ENCODE measurements around the gene GSN. TPM values are rescaled to one million over a fixed set of nuclear protein-coding genes. Genes with fewer than 3 reads are reported as not detected.
"Not testable (repeated sequence)": the region's sequence is repeated elsewhere in the genome, so short reads cannot be mapped to it uniquely, and the experiment has no call there.

The GSN gene
- total RNA-seq, 4 donors from 2014 or later, result 628 to 986 (median 782) TPM

GRCh38 chr9:121288673-121289025 is 20.7 kb downstream of the GSN start:
- in situ Hi-C loops (cut with MboI; ENCODE audit: low pct_ligation_motif_present in 1 of 4, low pct_unique_long_range_greater_than_20kb in 1 of 4, low sequenced_read_pairs in 3 of 4) (no loop called here), intact Hi-C loops (cut with DNase I; ENCODE audit: low total_unique reads) (no loop called here)
- WGBS, 2 donors (ENCODE audit: low coverage in 1 of 2), result 47 to 54% methylated on average over 3 to 4 of the region's 4 CpGs
- peak overlapping the region; percentile 95 to 98 (median 96) for H3K27ac ChIP-seq
- peak in 1 of 3 donors; percentile 72 for TF ChIP-seq POLR2AphosphoS5 (IDR thresholded peaks at IDR 0.05)
- no peak for TF ChIP-seq EP300 (IDR thresholded peaks at IDR 0.05; ENCODE audit: low read depth)
- TF ChIP-seq CTCF (IDR thresholded peaks at IDR 0.05), result no peak
- H3K4me3 ChIP-seq, result no peak overlapping the region
- DNase-seq, result no peak
- no peaks in the 10 kb centered on the region for H3K36me3 ChIP-seq
- no peaks in the 10 kb centered on the region for H3K27me3 ChIP-seq
- no peaks in the 10 kb centered on the region for H3K9me3 ChIP-seq
- peaks cover 66 to 85% (median 79%) of the 10 kb centered on the region in 4 donors for H3K4me1 ChIP-seq

- Histone ChIP-seq H3K27ac (peak overlapping the region; percentile 95 to 98 (median 96)), H3K27me3 (no peaks in the 10 kb centered on the region), H3K36me3 (no peaks in the 10 kb centered on the region), H3K4me1 (peaks cover 67 to 85% (median 79%) of the 10 kb centered on the region in 4 donors), H3K4me3 (no peak overlapping the region), H3K9me3 (no peaks in the 10 kb centered on the region)
- in situ Hi-C loops (cut with MboI; ENCODE audit: low pct_ligation_motif_present in 1 of 4, low pct_unique_long_range_greater_than_20kb in 1 of 4, low sequenced_read_pairs in 3 of 4), result no loop called here
- peak; percentile 65 for DNase-seq
- intact Hi-C loops (cut with DNase I; ENCODE audit: low total_unique reads), result no loop called here
- TF ChIP-seq POLR2AphosphoS5 (IDR thresholded peaks at IDR 0.05), result peak; percentile 72 to 80 (median 78)
- TF ChIP-seq POLR2A (IDR thresholded peaks at IDR 0.05), result peak; percentile 56
- TF ChIP-seq EP300 (IDR thresholded peaks at IDR 0.05; ENCODE audit: low read depth), result no peak
- no peak for TF ChIP-seq CTCF (IDR thresholded peaks at IDR 0.05)
- 25 to 40% methylated on average over 1 to 10 of the region's 10 CpGs for WGBS, 2 donors (ENCODE audit: low coverage in 1 of 2)
Measured at GRCh38 chr9:121289026-121289771, 21.2 kb downstream of the GSN start.

DNA sequence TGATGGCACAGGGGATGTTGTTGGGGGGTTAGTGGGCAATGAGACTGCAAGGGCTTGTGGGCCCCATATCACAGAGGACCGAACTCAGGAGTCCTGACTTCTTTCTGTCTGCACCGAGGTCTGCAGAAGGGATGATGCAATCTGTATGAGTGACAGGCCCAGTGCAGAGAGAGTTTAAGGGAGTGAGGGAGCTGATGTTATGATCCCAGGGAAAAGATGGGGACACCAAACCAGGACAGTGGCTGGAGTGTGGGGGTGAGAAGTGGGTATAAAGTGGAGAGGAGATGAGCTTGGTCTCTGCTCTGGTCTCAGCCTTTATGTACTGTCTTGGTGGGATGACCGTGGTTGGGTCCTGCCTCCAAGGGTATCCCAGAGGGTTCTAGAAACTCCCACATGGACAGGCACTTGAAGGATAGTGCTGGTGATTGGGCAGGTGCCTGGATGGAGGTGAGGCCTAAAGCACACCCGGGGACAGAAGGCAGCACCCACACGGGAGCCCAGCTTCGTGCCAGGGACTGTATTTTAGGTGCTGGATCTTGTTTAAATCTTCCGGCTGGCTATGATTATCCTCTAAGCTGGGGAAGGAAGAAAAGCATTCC is 21.9 kb downstream of the GSN start:
- H3K9me3 ChIP-seq, result no peaks in the 10 kb centered on the region
- DNase-seq, result no peak
- H3K27me3 ChIP-seq, result no peaks in the 10 kb centered on the region
- in situ Hi-C loops (cut with MboI; ENCODE audit: low pct_ligation_motif_present in 1 of 4, low pct_unique_long_range_greater_than_20kb in 1 of 4, low sequenced_read_pairs in 3 of 4) (no loop called here), intact Hi-C loops (cut with DNase I; ENCODE audit: low total_unique reads) (no loop called here)
- 61 to 80% methylated on average over 1 to 7 of the region's 7 CpGs for WGBS, 2 donors (ENCODE audit: low coverage in 1 of 2)
- no peaks in the 10 kb centered on the region for H3K36me3 ChIP-seq
- TF ChIP-seq EP300 (IDR thresholded peaks at IDR 0.05; ENCODE audit: low read depth), result no peak
- no peak for TF ChIP-seq POLR2AphosphoS5 (IDR thresholded peaks at IDR 0.05)
- no peak for TF ChIP-seq POLR2A (IDR thresholded peaks at IDR 0.05)
- no peak for TF ChIP-seq CTCF (IDR thresholded peaks at IDR 0.05)
- H3K4me1 ChIP-seq, result peaks cover 67 to 85% (median 79%) of the 10 kb centered on the region in 4 donors
- peak overlapping the region; percentile 95 to 98 (median 96) for H3K27ac ChIP-seq
- H3K4me3 ChIP-seq, result no peak overlapping the region

GRCh38 chr9:121291536-121291935 is 23.6 kb downstream of the GSN start:
- in situ Hi-C loops (cut with MboI; ENCODE audit: low pct_ligation_motif_present in 1 of 4, low pct_unique_long_range_greater_than_20kb in 1 of 4, low sequenced_read_pairs in 3 of 4); H3K27me3 ChIP-seq; DNase-seq; H3K36me3 ChIP-seq; intact Hi-C loops (cut with DNase I; ENCODE audit: low total_unique reads); H3K4me3 ChIP-seq; H3K9me3 ChIP-seq: not testable (repeated sequence)
- Histone ChIP-seq H3K27ac (peak overlapping the region; percentile 79 to 98 (median 90)), H3K4me1 (peaks cover 60 to 83% (median 75%) of the 10 kb centered on the region in 4 donors)
- 63 to 71% methylated on average over 3 to 4 of the region's 4 CpGs for WGBS, 2 donors (ENCODE audit: low coverage in 1 of 2)

Data from transverse colon (tissue), 4 donors.